PC-3 (cell line): Measurements from ENCODE around the gene CNTNAP2. TPM values are rescaled to one million over a fixed set of nuclear protein-coding genes. Genes with fewer than 3 reads are reported as not detected.

Experiments
- ATAC-seq: fragments of 200-7000 bp; cut with Tn5 transposase; 2 replicates; pipeline ENCODE4 v1.9.1; 2020; ENCODE audit warnings: mild to moderate bottlenecking, moderate library complexity
- BruUV-seq: library from RNA; stranded (reverse); fragments of 400-500 nt; replicated peaks from 2 replicates; lab custom pipeline; 2021; lab: Mats Ljungman, UMichigan
- CTCF ChIA-PET: fragments of 300-600 bp; sonication (Branson Sonifier 250); formaldehyde crosslinking; loops from one replicate; lab custom pipeline; 2022; ENCODE audit warnings: antibody characterized with exemption; lab: Charles Lee
- POLR2A ChIA-PET: fragments of 300-600 bp; sonication (Branson Sonifier 250); formaldehyde crosslinking; loops from one replicate; lab custom pipeline; 2022; ENCODE audit warnings: antibody characterized with exemption; ENCODE audit not compliant: unreplicated experiment; lab: Charles Lee
- DNase-seq: peaks from one replicate; pipeline ENCODE4 v3.0.0-alpha.2; 2015
- H2AFZ ChIP-seq: fragments of 300-600 bp; sonication (generic); 2 replicates; pipeline ENCODE4 v1.6.0; 2016; ENCODE audit warnings: antibody characterized with exemption, low read length
- H3F3A ChIP-seq: fragments of 300-600 bp; sonication (generic); one replicate; pipeline ENCODE4 v1.6.0; 2017; ENCODE audit warnings: antibody characterized with exemption, low read length, control low read depth, mild to moderate bottlenecking; ENCODE audit not compliant: unreplicated experiment
- H3K27ac ChIP-seq: fragments of 300-600 bp; sonication (generic); 2 replicates; pipeline ENCODE4 v1.5.1; 2016; ENCODE audit warnings: mild to moderate bottlenecking, low read length
- H3K27me3 ChIP-seq: fragments of 300-600 bp; sonication (generic); 2 replicates; pipeline ENCODE4 v1.6.1; 2016; ENCODE audit warnings: low read length, mixed read lengths
- H3K36me3 ChIP-seq: fragments of 300-600 bp; sonication (generic); 2 replicates; pipeline ENCODE4 v1.6.1; 2016; ENCODE audit warnings: low read depth, mixed run types, low read length, mixed read lengths
- H3K4me1 ChIP-seq: fragments of 300-600 bp; sonication (generic); 2 replicates; pipeline ENCODE4 v1.5.1; 2016; ENCODE audit warnings: low read length; ENCODE audit not compliant: insufficient read depth
- H3K4me2 ChIP-seq: fragments of 300-600 bp; sonication (generic); 2 replicates; pipeline ENCODE4 v1.6.0; 2016; ENCODE audit warnings: low read length
- H3K4me3 ChIP-seq: fragments of 300-600 bp; sonication (generic); 2 replicates; pipeline ENCODE4 v1.5.1; 2016; ENCODE audit warnings: mild to moderate bottlenecking, low read length, mixed read lengths
- H3K79me2 ChIP-seq: fragments of 300-600 bp; sonication (generic); 2 replicates; pipeline ENCODE4 v1.6.1; 2017; ENCODE audit warnings: low read length, mixed read lengths
- H3K9ac ChIP-seq: fragments of 300-600 bp; sonication (generic); 2 replicates; pipeline ENCODE4 v1.6.0; 2016; ENCODE audit warnings: mild to moderate bottlenecking, low read length
- H3K9me2 ChIP-seq: fragments of 300-600 bp; sonication (generic); replicated peaks from 2 replicates; pipeline ENCODE4 v1.6.1; 2016; ENCODE audit warnings: mixed run types, low read length, mixed read lengths
- H3K9me3 ChIP-seq: fragments of 300-600 bp; sonication (generic); 2 replicates; pipeline ENCODE4 v1.6.1; 2016; ENCODE audit warnings: low read length, mixed read lengths
- H4K20me1 ChIP-seq: fragments of 300-600 bp; sonication (generic); 2 replicates; pipeline ENCODE4 v1.6.1; 2016; ENCODE audit warnings: low read length, mixed read lengths
- CTCF ChIP-seq: fragments of 300-600 bp; sonication (generic); conservative IDR thresholded peaks from 2 replicates; pipeline ENCODE4 v1.5.1; 2017; ENCODE audit warnings: antibody characterized with exemption, low read depth, mild to moderate bottlenecking, low read length
- EZH2 ChIP-seq: fragments of 300-600 bp; sonication (generic); IDR thresholded peaks from one replicate; pipeline ENCODE4 v1.6.1; 2017; ENCODE audit warnings: antibody characterized with exemption, mild to moderate bottlenecking, low read length; ENCODE audit not compliant: unreplicated experiment
- EZH2phosphoT487 ChIP-seq: fragments of 300-600 bp; sonication (generic); IDR thresholded peaks from 2 replicates; pipeline ENCODE4 v1.6.1; 2018; ENCODE audit warnings: mild to moderate bottlenecking, antibody characterized with exemption, low read length, borderline replicate concordance
- intact Hi-C: fragments of 100-400 bp; cut with micrococcal nuclease; formaldehyde crosslinking; loops from 2 replicates; pipeline ENCODE4 v1.9.0; 2023
- total RNA-seq: library from RNA; depleted of rRNA; stranded (reverse); fragments of >200 nt; gene quantifications from 2 replicates; pipeline ENCODE4 v1.2.3, GENCODE V29; 2014

CNTNAP2 gene
- total RNA-seq, 1 experiment from 2014 or later: 1.5 TPM

- ATAC-seq: no peak
- Histone ChIP-seq H3K4me2 (no peak overlapping the region), H3K4me1 (no peaks in the 10 kb centered on the region), H3K9me3 (no peaks in the 10 kb centered on the region), H4K20me1 (no peaks in the 10 kb centered on the region), H3K79me2 (no peaks in the 10 kb centered on the region), H3K9ac (no peak overlapping the region), H3K27ac (no peak overlapping the region), H3K4me3 (no peak overlapping the region), H2AFZ (no peak overlapping the region), H3F3A (no peaks in the 10 kb centered on the region), H3K36me3 (no peaks in the 10 kb centered on the region), H3K9me2 (no peaks in the 10 kb centered on the region), H3K27me3 (no peaks in the 10 kb centered on the region)
- ChIA-PET CTCF (no interaction called here), POLR2A (no interaction called here)
- intact Hi-C loops: no loop called here
- TF ChIP-seq EZH2phosphoT487 (no peak), EZH2 (no peak), CTCF (no peak)
- peak; percentile 25 for DNase-seq
- BruUV-seq: no TSS peak
Observed at GRCh38 chr7:147990942-147991341, 1874.3 kb downstream of the CNTNAP2 start.

GRCh38 chr7:147992698-147993097 lies 1876.1 kb downstream of the CNTNAP2 start:
- CTCF ChIA-PET: no interaction called here

More at GRCh38 chr7:147992698-147993097, 1876.1 kb downstream of the CNTNAP2 start:
- no peak overlapping the region for H3K4me2 ChIP-seq
- POLR2A ChIA-PET: no interaction called here
- intact Hi-C loops: no loop called here
- H3K4me3 ChIP-seq: no peak overlapping the region
- no peaks in the 10 kb centered on the region for H3K9me2 ChIP-seq
- H3K79me2 ChIP-seq: no peaks in the 10 kb centered on the region
- ATAC-seq (no peak), DNase-seq (no peak)
- H3K4me1 ChIP-seq: no peaks in the 10 kb centered on the region
- H3K9ac ChIP-seq: no peak overlapping the region
- H4K20me1 ChIP-seq: no peaks in the 10 kb centered on the region
- H2AFZ ChIP-seq: no peak overlapping the region
- H3K36me3 ChIP-seq: no peaks in the 10 kb centered on the region
- H3F3A ChIP-seq: no peaks in the 10 kb centered on the region
- BruUV-seq: no TSS peak
- H3K27ac ChIP-seq: no peak overlapping the region
- TF ChIP-seq CTCF: no peak
- TF ChIP-seq EZH2: no peak
- TF ChIP-seq EZH2phosphoT487: no peak
- no peaks in the 10 kb centered on the region for H3K9me3 ChIP-seq
- no peaks in the 10 kb centered on the region for H3K27me3 ChIP-seq
